TTC549 (cell line): ENCODE results near the gene TBXAS1.
"Not testable (repeated sequence)": the region's sequence is repeated elsewhere in the genome, so short reads cannot be mapped to it uniquely, and the experiment has no call there.

Experiments
- FAIRE-seq: peaks from 2 replicates; lab custom pipeline; 2012; peaks lifted over from hg19 to GRCh38; lab: Jason Lieb, UNC

TBXAS1 gene

GRCh38 chr7:139915268-139915863 is 86.3 kb downstream of the TBXAS1 start:
- FAIRE-seq, result no peak

DNA sequence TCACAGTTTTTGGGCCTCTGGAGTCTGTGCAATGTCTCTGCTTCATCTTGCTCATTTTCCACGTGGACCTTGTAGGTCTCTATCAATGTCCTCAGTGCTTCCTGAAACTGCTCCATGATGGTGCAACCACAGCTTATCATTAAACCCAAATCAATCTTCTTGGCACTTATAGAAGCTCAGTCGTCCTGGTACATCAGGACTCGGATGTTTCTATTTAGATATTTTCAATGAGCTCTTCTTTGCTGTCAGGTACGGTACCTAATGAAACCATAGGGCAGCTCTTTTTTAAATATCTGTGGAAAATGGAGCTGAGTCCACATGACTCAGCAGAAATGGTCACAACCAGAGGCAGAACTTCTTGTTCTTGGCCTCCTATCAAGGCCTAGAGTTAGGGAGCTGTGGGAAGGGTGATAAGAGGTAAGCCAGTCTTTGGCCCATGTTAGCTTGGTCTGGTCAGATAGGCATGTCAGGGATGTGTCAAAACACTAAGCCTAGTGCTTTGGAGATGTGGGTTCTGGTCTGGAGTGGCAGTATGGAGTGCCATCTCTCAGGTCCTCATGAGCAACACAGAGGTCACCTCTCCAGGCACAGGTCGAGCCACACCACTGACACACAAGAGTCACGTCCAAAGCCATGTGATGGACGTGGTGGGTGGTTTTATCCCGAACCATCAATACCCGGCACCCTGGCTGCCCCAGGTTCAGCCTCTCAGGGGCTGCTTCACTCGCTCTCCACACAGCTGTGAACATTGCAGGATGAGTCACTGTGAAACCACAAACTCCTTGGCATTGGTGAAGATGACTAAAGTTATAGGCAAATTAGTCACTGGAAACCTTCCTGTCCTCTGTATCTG is 87.0 kb downstream of the TBXAS1 start:
- FAIRE-seq, result no peak

DNA sequence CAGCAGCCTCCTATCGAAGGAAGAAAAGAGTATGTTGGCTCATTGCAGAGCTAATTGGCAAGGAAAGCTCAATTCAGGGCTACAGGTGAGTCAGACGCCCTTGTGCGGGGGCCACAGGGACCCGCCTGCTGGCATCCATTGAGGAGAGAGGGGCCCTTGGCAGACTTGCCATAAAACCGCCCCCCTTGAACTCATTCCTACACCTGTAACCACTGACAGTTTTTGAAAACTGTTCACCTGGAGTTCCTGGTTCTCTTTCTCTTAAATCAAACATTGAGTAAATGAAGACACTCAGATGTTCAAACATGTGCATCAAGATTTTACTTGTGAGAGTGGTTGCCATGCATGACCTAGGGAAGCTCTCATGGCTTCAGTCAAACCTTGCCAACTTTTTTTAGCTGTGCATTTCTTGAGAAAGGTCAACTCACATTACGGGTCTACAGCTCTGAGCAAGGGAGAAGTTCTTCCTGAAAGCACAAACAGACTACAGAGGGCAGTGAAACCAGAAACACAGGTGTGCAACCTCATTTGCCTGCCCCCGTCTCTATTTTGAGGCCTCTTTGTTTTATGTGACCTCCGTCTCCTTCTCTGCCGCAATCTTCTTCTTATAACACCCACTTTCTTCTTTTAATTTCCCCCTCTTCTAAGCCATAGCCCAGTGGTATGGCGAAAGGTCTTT is 87.8 kb downstream of the TBXAS1 start:
- FAIRE-seq, result no peak

DNA sequence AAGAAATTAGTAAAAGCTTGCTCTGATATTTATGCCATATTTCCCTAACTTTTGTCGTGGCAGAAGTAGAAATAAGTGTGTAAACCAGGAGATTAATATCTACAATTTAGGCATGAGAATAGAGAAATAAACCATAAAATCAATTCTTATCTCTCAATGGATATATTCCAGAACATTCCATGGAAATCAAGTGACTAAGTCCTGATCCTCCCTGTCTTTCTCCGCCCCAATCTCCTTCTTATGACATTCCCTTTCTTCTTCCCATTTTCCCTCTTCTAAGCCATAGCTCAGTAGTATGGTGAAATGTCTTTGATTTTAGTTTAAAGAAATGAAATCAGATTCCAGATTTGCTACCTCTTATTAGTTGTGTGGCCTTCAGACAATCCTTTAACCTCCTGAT is 88.8 kb downstream of the TBXAS1 start:
- FAIRE-seq, result no peak

GRCh38 chr7:139918480-139918879 is 89.4 kb downstream of the TBXAS1 start:
- no peak for FAIRE-seq

DNA sequence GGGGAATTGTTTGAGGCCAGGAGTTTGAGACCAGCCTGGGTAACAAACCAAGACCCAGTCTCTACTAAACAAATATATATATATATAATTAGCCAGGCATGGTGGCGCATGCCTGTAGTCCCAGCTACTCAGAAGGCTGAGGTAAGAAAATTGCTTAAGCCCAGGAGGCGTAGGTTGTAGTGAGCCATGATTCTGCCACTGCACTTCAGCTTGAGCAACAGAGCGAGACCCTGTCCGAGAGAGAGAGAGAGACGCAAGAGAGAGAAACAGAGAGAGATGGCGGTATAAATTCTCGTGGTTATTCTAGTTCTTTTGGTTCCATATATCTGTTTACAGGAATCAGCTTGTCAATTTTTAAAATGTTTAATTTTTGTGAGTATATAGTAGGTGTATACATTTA is 94.0 kb downstream of the TBXAS1 start:
- FAIRE-seq, result no peak

GRCh38 chr7:139924461-139924860 is 95.4 kb downstream of the TBXAS1 start:
- no peak for FAIRE-seq

GRCh38 chr7:139929221-139929620 is 100.2 kb downstream of the TBXAS1 start:
- FAIRE-seq, result not testable (repeated sequence)

DNA sequence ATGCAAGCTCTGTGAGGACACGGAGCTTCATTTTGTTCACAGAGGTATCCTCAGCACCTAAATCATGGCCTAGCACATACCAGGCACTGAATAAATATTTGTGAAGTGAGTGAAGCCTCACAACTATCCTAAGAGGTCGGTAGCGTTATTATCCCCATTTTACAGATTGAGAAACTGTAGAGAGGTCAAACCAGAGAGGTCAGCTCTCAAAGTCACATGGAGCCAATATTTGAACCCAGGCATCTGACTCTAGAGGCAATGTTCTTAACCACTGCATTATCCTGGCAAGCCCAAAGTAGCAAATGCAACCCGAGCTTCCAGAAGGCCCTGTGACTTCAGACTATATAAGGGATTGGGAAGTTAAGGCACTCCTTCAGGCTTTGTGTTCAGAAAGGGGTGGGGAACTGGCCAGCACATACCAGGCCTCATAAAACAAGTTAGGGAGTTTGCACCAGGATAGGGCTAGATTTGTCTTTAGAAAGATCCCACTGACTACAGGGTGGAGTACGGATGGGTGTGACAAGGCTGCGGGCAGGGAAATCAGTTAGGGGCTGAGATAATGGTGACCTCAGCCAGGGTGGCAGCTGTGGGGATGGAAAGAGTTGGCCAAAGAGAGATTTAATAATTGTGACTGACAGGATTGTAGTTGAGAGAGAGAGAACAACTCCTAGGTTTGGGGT is 101.4 kb downstream of the TBXAS1 start:
- no peak for FAIRE-seq

DNA sequence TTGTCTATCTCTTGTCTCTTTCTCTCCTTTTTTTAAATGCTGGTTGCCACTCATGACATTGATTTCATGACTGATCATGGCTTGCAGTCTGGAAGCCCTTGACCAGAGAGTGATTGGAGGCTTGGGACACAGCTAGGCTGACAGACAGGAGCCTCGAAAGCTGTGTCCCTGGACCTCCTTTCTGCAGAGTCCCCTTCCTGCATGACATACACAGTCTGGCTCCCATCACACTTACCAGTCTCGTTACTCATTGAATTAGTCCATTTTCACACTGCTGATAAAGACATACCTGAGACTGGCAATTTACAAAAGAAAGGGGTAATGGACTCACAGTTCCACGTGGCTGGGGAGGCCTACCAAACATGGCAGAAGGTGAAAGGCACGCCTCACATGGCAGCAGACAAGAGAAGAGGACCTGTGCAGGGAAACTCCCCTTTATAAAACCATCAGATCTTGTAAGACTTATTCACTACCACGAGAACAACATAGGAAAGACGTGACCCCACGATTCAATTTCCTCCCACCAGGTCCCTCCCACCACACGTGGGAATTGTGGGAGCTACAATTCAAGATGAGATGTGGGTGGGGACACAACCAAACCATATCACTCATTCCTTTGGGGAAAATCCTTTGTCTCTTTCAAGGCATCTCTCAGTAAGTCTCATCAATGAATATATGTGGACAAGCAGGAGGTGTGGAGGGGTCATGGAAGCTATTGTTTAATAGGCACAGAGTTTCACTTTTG is 102.3 kb downstream of the TBXAS1 start:
- no peak for FAIRE-seq

GRCh38 chr7:139932531-139932930 is 103.5 kb downstream of the TBXAS1 start:
- FAIRE-seq, result no peak

DNA sequence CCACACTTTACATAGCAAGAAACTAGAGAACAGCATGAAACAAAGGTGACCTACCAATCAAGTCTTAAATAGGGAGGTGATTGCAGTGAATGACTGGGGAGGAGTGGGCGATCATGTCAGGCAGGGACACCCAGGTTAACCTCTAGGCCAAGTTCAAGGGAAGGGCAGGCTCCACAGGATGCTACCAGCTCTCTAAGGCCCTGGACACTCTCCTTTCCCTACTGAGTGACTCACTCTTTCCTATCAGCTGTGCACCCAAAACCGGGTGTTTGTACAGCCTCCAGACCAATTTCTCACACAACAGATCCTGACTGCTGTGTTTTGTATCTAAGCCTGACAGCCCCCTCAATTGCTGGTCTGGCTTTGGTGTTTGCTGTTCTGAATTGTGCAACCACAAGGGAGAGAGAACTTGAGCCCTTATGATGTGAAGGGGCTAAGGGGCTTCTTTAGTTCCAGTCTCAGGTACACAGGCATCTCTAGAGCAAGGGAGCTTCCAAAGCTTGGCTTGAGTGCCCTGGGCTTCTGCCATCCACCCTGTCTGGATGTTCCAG is 107.8 kb downstream of the TBXAS1 start:
- FAIRE-seq, result no peak

- FAIRE-seq, result no peak
These were observed 108.7 kb downstream of the TBXAS1 start for GRCh38 chr7:139937715-139938114.

DNA sequence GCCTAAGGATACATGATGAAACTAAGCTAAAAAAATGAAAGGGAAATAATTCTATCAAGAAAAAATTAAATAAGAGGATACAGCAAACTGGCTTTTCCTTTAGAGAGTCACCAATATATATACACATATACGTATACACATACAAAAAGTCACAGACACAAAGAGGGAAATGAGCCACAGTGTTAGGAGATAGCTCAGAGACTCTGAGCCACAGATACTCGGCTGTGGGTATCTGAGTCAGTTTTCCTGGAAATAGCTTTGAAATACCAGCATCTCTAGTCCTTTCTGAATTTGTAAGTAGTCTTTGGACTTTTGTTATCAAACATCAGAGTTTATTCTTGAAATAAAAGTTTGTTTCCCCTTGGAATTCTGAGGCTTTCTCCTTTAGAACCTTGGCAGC is 111.8 kb downstream of the TBXAS1 start:
- no peak for FAIRE-seq

DNA sequence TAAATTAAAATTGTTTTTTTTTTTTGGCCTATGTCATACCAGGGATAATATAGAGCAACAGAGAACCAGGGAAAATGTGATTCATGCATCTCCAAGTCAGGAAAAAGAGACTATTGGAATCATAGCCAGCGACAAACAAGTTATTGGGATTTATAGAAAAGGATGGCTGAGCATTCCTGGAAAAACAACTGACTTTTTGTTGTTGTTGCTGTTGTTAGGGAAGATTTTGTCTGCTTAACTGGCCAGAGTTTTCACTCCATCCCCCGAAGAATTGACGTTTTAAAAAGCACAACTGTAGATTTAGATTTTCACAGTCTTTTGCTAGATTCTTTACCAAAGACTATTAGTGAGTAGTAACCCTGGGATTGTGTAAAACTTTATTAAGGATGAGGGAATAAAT is 112.4 kb downstream of the TBXAS1 start:
- FAIRE-seq, result no peak

DNA sequence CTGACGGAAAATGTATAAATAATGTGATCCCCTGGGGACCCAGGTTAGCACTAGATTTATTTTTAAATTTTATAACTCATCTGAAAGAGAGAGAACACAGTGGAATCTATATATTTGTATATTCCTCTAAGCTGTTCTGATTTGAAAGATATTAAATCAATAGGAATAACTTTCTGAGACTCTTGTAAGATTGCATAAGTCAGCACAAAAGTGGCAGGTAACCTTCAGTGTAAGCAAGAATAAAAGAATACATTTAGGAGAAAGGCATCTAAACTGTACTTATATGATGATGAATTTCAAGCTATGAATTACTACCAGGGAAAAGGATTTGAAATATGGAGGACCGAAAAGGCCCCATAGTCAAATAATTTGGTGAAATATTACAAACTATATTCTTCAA is 112.8 kb downstream of the TBXAS1 start:
- FAIRE-seq, result no peak

- FAIRE-seq, result no peak
These were observed 113.6 kb downstream of the TBXAS1 start for GRCh38 chr7:139942636-139943035.

DNA sequence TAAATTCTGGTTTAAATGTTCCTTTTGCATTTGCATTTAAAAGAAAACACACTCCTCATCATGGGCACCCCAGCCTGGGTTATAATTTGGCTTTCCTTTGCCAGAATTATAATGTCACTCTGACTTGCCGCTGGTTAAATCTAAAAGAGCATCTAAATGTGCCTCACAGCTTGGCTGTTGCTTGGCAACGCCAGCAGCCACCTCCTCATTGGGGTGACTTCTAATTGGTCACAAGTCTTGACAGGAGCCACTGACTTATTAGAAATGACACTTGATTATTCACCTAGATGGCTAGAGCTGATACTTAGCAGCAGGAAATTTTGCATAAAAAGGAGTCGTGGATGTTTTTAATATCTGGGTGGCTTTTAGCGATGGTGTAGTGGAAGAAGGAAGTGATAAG is 114.3 kb downstream of the TBXAS1 start:
- FAIRE-seq, result no peak

DNA sequence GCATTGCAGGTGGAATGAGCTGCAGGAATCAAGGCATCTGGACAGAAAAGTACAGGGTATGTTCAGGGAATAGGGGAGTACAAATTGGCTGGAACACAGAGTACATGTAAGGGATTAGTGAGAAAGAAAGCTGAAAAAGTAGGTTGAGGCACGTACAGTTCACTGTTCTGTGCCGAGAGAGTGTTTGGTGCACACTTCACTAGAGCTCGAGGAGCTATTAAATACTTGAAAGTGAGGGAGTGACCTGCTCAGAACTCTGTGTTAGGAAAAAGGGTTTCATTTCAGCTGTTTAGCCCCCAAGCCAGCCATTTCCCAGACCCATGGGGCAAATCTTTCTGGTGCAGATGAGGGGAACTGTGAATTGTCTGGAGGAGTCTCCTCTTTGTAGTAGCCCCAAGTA is 115.2 kb downstream of the TBXAS1 start:
- FAIRE-seq, result no peak

DNA sequence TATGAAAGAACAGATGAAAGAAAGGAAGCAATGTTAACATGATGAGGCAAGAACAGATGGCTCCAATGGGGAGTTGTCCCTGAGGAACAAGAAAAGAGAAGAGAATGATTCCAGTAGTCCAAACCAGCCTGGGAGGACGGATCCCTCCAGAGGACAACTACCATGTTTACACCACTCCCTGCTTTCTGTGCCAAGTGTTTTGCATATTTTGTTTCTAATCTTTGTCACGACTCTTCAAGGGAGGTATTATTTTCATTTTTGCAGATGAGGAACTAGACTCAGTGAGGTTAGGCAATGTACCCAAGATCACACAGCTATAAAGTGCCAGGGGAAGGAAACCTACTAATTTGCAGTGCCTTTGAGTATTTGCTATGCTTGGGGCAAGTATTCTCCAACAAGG is 117.5 kb downstream of the TBXAS1 start:
- FAIRE-seq, result no peak

DNA sequence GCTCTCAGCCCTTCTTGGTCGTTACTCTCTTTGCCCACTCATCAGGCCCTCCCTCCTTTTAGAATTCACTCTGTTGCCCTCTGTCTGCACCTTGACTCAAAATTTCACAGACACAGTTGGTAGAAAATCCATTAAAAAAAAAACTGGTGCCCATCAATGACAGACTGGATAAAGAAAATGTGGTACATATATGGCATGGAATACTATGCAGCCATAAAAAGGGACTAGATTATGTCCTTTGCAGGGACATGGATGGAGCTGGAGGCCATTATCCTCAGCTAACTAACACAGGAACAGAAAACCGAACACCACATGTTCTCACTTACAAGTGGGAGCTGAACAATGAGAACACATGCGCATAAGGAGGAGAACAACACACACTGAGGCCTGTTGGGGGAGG is 118.0 kb downstream of the TBXAS1 start:
- no peak for FAIRE-seq

DNA sequence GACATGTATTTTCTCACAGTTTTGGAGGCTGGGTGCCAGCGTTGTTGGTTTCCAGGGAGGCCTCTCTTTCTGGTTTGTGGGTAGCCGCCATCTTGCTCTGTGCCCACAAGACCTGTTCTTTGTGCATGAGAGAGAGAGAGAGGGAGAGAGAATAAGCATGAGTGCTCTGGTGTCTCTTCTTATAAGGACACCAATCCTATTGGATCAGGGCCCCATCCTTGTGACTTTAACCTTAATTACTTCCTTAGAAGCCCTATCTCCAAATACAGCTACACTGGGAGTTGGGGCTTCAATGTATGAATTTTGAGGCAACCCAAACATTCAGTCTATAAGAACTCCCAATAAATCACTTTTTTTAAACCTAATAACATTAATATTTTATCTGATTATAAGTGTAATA is 119.1 kb downstream of the TBXAS1 start:
- FAIRE-seq, result no peak
